Measurements from ENCODE around the gene CLEC2B.

DNA sequence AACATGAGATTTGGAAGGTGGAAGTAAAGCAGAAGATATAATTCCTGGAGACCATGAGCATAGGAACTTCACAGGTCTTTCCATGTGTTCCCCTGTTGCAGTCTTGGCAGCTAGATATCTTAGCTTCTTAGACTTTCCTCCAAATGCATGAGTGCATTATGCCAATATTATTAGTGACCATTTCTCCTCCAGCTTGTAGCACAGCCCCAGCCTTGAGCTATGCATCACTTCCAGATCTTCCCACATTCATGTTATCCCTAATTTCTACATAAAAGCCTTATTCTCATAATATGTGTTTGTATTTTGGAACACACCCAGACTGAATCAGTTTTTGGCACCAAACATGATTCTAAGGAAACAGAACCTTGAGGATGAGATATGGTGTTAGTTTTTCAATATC lies 11.0 kb downstream of the CLEC2B start:
- no peak for TF ChIP-seq POLR2A (IDR thresholded peaks at IDR 0.05)
- TF ChIP-seq, protein P1, sequence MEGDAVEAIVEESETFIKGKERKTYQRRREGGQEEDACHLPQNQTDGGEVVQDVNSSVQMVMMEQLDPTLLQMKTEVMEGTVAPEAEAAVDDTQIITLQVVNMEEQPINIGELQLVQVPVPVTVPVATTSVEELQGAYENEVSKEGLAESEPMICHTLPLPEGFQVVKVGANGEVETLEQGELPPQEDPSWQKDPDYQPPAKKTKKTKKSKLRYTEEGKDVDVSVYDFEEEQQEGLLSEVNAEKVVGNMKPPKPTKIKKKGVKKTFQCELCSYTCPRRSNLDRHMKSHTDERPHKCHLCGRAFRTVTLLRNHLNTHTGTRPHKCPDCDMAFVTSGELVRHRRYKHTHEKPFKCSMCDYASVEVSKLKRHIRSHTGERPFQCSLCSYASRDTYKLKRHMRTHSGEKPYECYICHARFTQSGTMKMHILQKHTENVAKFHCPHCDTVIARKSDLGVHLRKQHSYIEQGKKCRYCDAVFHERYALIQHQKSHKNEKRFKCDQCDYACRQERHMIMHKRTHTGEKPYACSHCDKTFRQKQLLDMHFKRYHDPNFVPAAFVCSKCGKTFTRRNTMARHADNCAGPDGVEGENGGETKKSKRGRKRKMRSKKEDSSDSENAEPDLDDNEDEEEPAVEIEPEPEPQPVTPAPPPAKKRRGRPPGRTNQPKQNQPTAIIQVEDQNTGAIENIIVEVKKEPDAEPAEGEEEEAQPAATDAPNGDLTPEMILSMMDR (IDR thresholded peaks at IDR 0.05), result no peak
